Stimulated activated CD4-positive, alpha-beta T cell treated with anti-CD3 and anti-CD28 coated beads, Interleukin-15, amount 100 ng/mL, for 1 hour (primary cell): Measurements from ENCODE around the gene PHC1.
"Not testable (repeated sequence)": the region's sequence is repeated elsewhere in the genome, so short reads cannot be mapped to it uniquely, and the experiment has no call there.

Experiments used
- DNase-seq, 2 donors: peaks; one replicate each; pipeline ENCODE4 v3.0.0-alpha.2; 2020; ENCODE audit warnings: low read depth in 1 of 2, low spot score in 1 of 2

PHC1 gene

DNA sequence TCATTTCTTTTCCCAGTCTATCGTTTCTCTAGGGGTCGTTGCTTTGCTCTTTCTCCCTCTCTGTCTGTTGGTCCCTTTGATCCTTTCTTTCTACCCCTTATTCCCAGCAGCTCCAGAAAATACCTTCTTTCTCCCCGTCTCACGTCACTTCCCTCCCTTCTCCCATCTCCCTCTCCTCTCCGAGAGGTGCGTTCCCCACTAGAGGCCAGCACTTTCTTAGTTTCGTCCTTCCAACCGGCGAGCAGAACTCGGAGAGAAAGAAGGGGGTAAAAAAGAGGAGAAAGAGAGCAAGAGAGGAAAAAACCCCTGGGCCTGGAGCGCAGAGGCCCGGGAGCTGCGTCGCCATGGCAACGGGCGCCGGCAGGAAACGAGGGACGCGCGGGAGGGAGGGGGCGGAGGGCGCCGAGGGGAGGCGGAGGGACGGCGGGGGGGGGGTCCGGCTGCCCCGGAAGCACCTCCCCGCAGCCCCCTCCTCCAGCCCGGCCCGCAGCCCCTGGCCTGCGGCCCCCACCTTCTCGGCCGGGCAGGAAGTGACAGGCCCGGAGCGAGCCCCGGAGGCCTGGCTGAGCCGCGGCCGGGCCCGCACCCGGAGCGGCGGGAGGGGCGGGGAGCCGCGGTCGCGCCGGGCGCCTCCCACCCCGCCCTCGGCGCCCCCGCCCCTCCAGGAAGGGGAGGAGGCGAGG is at the start of gene PHC1:
TSS of gene PHC1 (plus strand) at position 477 of the 683 bp plus-strand sequence. CDS start 3,169 bp downstream, outside the sequence.
- DNase-seq = peak; percentile 58 to 63

DNA sequence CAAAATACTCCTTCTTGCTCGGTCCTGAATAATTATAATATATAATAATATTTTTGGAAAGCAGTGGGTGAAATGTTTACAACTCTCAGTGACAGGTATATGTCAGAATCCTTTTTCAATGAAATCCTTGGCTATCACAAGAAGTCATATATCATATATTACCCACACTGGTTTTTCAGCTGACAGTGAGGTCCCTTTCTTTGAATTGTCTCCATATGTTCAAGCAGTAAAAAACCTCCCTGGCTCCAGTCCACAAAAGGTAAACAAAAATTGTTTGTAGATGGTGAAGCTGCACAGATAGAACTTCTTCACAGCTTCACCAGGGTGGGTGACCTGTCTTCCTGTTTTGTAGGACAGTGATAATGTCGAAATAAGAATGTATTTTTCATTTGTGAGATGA is 47.9 kb upstream of the PHC1 start:
- DNase-seq = no peak

DNA sequence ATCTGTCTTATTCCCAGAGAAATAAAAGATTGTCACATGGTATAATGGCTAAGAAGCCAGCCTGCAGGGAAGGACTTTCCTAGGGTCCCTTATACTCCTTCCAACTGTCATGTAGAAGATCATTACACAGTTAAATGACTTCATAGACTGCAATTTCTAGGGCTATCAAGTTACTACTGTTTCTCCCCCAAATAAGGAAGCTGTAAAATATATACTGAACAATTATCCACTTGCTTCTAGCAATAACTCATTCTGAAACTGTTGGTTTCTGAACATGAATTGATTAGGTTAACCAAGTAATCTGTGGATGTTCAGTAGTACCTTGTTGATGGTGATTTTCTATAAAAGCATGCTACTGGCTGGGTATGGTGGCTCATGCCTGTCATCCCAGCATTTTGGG is 47.3 kb upstream of the PHC1 start:
- DNase-seq = no peak

DNA sequence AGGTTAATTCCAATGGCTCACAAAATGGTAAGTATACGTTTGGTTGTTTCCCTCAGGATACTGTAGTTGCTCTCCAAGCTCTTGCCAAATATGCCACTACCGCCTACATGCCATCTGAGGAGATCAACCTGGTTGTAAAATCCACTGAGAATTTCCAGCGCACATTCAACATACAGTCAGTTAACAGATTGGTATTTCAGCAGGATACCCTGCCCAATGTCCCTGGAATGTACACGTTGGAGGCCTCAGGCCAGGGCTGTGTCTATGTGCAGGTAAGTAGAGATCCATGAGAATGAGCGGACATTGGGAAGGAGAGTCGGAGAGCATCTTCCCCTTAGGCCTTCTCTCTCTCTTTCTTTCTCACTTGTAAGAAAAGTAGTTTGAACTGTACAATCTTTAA is 46.5 kb upstream of the PHC1 start:
- no peak for DNase-seq

DNA sequence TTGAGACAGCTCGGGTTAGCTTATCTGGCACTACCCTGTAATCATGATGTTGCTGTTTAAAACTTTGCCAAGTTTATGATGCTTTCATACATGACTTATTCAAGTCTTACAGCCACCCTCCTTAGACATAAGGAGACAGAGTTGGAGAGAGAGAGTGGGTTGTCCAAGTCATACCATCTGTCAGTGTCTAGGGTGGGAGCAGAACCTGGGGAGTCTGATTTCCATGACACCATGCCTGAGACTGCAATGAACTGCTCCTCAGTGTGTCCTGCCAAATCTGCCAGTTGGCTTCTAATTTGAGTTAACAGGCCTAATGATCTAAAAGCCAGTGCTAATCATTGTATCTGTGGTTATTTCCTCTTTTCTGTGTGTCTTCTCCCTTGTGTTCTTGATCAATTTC is 43.7 kb upstream of the PHC1 start:
- DNase-seq = no peak

DNA sequence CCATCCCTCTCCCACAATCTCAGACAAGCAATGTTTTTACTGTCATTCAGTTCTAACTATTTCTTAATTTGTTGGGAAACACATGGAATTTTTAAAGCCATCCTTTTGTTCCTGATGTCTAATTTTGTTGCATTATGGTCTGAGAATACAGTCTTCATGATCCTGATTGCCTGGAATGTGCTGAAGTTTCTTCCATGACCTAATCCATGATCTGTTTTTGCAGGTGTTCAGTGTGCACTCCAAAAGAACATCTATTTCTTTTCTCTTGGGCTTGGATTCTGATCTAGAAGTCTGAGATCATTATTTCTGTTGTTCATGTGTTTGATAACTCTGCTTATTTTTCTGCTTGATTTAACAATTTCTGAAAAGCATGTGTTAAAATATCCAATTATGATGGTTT is 43.2 kb upstream of the PHC1 start:
- no peak for DNase-seq

DNA sequence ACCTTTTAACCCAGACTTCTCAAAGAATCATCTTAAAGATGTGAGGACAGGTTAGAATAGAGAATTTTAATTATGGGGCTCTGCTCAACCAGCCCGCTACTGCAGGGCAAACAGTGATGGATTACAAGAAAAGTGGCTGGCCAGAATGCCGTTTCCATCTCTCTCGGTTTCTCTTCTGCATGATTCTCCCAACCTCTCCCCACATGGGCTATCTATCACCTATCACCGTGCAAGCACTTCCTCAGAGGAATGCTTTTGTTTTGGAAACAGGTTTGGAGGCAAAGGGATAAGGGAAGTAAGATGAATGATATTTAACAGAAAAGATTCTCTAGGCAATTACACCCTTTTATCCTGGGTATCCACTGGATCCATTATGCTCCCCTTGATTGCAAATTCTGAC is 37.4 kb upstream of the PHC1 start:
- no peak for DNase-seq

DNA sequence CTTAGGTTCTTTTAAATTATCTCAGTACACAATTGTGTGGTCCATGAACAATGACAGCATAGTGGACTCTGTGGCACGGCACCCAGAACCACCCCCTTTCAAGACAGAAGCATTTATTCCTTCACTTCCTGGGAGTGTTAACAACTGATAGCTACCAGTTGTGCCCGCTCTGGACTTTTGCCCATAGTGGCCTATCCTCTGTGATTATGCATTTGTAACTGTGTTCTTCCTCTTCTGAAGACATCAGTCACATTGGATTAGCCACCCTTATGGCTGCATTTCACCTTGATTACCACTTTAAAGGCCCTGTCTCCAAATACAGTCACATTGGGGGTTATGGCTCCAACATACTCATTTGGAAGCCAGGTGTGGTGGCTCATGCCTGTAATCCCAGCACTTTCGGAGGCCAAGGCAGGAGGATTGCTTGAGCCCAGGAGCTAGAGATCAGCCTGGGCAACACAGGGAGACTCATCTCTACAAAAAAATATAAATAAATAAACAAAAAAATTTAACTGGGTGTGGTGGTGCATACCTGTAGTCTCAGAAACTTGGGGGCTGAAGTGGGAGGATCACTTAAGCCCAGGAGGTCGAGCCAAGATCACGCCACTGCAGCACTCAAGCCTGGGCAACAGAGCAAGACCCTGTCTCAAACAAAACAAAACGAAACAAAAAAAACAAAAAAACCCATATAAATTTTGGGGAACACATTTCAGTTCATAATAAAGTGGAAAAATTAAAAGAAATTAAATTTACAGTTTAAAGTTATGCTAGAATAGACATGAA is 27.6 kb upstream of the PHC1 start:
- DNase-seq = no peak

DNA sequence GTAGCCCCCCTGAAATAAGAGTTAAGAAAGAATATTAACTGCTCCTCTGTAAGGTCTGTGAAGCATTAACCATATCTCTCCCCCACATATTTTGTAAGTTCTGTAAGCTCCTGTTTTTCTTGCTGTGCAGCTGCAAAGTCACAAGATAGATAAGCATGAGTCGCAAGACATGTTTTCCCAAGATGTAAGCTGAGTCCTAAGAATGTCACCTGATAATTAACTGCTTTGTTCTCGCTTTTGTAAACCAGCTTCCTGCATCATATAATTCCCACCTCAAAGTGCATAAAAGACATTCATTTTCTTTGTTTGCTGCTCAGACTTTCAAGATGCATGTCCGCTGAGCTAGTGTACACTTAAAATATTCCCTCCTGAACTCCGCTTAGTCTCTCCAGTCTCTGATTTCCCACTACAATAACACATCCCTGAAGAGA is 27.0 kb upstream of the PHC1 start:
- DNase-seq = no peak

DNA sequence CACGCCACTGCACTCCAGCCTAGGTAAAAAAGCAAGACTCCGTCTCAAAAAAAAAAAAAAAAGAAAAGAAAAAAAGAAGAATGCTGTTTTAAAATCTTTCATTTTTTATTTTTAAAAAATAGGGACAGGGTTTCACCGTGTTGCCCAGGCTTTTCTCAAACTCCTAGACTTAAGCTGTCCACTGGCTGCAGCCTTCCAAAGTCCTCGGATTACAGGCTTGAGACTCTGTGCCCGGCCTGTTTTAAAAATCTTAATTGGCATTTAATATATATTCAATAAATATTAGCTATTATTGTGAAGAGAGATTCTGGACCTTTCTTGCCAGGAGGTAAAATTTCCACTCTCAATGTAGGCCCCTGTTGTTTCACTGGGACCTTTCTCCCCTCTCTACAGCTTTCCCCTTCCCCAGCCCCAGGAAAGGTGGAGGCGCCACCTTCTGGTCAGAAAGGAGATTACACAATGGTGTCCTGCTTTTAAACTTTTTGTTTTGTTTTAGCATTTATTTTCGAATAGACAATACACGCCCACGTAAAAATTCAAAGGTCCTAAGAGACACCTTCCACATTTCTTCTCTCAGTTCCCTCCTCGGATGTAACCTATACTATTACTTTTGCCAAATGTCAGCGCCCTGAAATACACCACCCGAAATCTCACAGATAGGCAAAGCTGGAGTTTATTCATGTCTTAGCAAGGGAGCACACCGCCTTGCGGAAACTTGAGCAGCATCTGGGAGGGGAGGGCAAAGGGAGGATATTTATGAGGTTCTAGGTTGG is 23.8 kb upstream of the PHC1 start:
- DNase-seq = peak in 1 of 2 donors; percentile 9

DNA sequence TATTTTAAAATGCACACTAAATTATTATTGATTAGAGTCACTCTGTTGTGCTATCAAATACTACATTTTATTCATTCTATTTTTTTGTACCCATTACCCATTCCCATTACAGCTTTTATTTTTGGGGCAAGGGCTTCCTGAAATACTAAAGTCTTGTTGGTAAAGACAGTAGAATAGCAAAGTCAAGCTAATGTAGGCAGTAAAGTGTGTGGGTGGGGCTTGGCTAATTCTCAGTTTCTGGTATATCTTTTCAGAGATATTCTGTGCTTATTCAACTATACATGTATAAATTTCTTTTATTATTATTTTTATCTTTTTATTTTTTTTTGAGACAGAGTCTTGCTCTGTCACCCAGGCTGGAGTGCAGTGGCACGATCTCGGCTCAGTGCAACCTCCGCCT is 22.3 kb upstream of the PHC1 start:
- DNase-seq = no peak

DNA sequence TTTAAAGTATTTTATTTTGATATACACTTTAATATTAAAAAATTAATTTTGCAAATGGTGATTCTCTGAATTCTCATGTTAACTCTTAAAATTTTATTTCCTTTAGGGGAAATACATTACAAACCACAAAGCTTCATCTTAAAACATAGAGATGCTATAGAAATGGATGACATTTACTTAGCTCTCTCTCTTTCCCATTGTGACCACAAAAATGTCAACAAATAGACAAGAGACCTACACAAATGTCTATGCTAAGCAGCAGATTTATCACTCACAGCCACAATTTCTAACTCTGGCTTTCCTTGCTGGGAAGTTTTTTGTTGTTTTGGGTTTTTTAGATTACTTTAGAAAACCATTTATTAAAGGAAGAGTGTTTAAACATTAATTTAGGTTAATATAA is 19.9 kb upstream of the PHC1 start:
- DNase-seq = no peak

DNA sequence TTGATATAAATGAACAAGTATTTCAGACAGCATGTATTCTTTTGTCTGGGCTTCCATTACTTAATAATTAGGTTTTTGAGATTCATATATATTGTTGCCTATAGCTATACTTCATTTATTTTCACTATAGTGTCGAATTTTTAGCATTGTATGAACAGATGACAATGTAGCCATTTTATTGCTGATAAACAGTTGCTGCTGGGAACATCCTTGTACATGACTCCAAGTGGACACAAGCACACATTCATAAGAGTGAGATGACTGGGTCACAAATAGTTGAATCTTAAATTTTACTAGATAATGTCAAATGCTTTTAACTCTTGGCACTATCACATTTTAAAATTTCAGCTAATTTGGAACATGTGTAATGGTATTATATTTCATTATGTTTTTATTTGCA is 19.3 kb upstream of the PHC1 start:
- no peak for DNase-seq

DNA sequence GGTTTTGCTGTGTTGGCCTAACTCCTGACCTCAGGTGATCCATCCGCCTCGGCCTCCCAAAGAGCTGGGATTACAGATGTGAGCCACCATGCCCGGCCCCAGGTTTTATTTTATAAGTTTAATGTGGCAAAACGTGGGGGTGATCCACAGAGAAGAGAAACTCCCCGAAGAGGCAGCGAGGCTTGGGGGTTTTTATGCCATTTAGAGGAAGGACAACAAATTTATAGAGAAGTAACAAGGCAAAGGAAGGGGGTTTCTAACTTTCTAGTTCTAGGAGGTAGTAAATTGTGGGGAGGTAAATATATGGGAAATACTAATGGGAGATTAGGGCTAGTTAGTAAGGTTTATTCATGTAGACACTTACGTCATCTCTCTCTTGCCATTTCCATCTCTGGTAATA is 17.2 kb upstream of the PHC1 start:
- no peak for DNase-seq

DNA sequence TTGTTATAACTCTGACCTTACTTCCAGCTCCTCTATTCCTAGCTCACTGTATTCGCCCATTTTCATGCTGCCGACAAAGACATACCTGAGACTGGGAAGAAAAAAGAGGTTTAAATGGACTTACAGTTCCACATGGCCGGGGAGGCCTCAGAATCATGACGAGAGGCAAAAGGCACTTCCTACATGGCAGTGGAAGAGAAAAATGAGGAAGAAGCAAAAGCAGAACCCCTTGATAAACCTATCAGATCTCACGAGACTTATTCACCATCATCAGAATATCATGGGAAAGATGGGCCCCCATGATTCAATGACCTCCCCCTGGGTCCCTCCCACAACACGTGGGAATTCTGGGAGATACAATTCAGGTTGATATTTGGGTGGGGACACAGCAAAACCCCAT is 14.5 kb upstream of the PHC1 start:
- no peak for DNase-seq

DNA sequence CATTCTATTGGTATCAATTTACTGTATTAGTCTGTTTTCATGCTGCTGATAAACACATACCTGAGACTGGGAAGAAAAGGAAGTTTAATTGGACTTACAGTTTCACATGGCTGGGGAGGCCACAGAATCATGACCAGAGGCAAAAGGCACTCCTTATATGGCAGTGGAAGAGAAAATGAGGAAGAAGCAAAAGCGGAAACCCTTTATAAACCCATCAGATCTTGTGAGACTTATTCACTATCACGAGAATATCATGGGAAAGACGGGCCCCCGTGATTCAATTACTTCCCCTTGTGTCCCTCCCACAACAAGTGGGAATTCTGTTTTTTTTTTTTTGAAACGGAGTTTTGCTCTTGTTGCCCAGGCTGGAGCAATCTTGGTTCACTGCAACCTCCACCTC is 11.6 kb upstream of the PHC1 start:
- DNase-seq = not testable (repeated sequence)

DNA sequence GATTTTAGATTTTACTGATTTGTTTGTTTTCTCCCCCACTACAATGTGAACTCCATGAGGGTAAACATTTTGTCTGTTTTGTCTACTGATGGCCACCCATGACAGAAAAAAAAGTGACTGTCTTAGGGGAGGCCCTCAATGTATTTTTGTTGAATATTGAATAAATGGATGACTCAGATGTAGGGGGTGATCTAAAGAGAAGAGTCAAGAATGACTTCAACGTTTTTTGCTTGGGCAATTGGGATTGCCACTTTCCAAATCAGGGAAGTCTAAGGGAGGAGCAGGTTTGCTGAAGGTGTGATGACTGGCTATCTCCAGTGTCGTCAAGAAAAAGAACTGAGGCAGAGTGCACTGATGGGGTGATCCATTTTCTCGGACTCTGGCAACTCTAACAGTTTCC is 10.7 kb upstream of the PHC1 start:
- no peak for DNase-seq

DNA sequence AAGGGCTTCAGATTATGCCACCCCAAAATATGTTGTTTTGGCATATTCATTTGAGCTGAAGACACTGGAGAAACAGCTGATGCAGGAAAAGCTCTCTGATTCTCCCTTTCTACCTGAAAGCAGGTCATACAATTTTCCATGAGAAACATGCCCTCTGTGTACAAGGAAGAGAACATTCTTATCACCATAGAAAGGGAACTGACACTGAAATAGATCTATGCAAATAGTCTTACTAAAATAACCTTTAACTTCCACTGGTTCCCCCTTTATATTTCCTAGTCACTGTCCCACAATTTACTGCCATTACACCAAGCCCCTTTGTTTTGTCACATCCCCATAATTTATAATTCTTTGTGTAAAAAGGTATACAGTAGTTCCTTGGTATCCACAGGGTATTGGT is 9.6 kb upstream of the PHC1 start:
- DNase-seq = no peak

DNA sequence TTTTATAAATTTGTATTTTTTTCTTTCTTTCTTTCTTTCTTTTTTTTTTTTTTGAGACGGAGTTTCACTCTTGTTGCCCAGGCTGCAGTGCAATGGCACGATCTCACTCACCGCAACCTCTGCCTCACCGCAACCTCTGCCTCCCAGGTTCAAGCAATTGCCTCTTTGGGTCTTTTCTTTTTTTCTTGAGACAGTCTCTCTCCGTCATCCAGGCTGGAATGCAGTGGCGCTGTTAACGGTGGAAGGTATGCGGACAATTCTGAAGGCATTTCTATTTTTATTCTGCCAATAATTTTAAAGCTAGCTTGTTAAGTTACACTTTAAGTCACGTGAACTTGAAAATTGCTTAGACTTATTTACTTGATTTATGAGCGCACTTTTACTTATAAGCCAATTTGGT is 8.8 kb upstream of the PHC1 start:
- DNase-seq = no peak

DNA sequence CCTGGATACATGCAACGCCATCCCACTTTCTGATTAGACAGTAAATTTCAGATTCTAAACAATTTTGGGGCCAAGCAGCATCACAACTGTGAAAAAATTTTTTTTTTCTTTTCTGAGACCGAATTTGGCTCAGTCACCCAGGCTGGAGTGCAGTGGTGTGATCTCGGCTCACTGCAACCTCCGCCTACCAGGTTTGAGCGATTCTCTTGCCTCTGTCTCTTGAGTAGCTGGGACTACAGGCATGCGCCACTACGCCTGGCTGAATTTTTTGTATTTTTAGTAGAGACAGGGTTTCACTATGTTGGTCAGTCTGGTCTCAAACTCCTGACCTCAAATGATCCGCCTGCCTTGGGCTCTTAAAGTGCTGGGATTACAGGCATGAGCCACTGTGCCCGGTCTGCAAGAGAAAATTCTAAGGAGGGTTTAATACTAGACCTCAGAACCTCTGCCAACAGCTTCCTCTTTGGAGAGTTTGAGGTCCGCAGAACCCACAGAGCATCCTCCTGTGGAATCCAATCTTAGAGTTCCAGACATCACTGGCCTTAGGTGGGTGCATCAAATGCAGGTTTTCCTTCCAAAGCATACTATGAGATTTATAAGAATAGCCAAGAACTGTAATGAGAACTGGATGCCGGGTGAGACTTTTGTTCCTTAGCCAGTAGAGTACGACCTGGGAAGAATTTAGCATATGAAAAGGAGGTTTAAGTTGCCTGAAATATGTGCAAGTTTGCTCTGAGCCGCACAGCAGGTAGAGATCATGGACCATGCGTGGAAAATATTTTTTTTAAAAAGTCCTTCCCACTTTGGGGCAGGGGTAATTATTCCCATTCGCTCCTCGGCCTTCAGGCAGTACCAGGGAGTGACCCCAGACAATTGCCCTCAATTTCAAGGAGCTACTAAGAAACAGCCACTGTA is 7.8 kb upstream of the PHC1 start:
- DNase-seq = no peak

DNA sequence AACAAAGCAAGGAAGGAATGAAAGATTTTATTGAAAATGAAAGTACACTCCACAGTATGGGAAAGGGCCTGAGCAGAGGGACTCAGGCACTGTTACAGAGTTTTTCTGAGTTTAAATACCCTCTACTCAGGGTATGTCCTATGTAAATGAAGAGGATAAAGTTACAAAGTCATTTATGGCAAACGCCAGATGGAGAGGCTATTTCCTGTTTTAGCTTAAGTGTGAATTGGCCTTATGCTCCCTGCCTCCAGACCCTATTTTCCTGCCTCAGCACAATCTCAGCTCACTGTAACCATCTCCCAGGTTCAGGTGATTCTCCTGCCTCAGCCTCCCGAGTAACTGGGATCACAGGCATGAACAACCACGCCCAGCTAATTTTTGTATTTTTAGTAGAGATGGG is 6.8 kb upstream of the PHC1 start:
- no peak for DNase-seq
